Measurements from ENCODE around the gene MAN2C1.
A peak's percentile ranks its signal among the peaks of the same experiment; 100 is the strongest.
"Not testable (repeated sequence)": the region's sequence is repeated elsewhere in the genome, so short reads cannot be mapped to it uniquely, and the experiment has no call there.

The MAN2C1 gene

DNA sequence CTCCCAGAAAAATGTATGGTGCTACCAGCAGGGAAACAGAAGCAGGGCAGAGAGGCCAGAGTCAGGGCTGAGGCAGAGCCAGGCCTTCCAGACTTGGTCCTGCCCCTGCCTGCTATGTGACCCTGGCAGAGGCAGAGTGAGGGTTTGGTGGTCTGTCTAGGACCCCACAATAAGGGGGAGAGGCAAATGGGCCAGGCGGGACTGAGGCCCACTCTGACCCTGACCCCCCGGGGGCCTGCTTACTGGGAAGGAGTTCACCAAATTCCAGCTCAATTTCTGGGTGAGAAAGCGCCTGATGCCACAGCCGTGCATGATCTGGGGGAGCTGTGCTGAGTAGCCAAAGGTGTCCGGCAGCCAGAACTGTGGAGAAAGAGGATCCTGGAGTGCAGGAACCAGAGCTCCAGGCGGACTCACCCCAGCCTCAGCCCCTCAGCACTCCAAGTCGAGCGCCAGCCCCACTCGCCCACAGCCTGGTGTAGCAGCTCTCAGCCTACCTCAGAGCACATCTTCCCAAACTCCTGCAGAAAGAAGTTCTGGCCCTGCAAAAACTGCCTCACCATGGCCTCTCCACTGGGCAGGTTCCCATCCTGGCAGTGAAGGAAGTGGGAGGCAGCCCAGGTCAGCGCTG, 6.9 kb downstream of the MAN2C1 start:
- no peak for DNase-seq (ENCODE audit: low read depth, low spot score)

GRCh38 chr15:75360856-75361255, 7.6 kb downstream of the MAN2C1 start:
- no peak for DNase-seq (ENCODE audit: low read depth, low spot score)

DNA sequence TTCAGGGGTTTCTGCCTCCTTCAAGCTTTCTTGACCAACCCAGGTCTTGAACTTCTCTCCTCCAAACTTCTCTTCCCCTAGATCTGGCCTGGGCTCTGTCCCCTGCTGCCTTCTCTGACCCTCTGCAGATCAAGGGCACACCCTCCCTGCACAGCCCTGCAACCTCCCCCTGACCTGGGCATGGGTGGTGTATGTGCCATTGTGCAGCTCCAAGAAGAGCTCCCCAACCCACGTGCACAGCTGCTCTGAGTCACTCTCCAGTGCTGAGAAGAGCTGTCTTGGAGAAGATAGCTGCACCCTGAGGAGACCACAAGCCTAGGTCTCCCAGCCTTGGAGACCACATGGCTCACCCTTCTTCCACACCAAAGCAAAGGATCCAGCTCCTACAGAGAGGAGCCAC, 8.0 kb downstream of the MAN2C1 start:
- no peak for DNase-seq (ENCODE audit: low read depth, low spot score)

- DNase-seq (ENCODE audit: low read depth, low spot score) = no peak
These were observed 8.7 kb downstream of the MAN2C1 start for GRCh38 chr15:75359537-75360250.

GRCh38 chr15:75358771-75359536, 9.5 kb downstream of the MAN2C1 start:
- no peak for DNase-seq (ENCODE audit: low read depth, low spot score)

- no peak for DNase-seq (ENCODE audit: low read depth, low spot score)
These were observed 10.3 kb downstream of the MAN2C1 start for GRCh38 chr15:75357976-75358673.

DNA sequence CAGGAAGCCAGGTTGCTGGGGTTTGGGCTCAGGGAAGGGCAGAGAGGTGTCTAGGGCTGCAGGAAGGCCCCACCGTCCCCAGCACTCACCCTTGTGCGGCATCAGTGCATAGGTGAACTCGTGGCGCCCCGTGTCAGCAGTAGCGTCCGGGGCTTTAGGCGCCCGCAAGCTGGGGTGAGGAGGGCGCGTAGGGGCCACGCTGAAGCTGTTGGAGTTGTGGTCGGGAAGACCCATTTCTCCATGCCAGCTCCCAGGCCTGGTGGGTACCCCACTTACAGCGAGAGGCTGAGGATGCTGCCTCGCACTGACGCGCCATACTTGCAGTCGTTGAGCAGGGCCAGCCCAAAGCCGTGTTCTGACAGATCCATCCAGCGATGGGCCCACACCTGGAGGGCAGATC, 11.9 kb downstream of the MAN2C1 start:
- DNase-seq (ENCODE audit: low read depth, low spot score) = no peak

DNA sequence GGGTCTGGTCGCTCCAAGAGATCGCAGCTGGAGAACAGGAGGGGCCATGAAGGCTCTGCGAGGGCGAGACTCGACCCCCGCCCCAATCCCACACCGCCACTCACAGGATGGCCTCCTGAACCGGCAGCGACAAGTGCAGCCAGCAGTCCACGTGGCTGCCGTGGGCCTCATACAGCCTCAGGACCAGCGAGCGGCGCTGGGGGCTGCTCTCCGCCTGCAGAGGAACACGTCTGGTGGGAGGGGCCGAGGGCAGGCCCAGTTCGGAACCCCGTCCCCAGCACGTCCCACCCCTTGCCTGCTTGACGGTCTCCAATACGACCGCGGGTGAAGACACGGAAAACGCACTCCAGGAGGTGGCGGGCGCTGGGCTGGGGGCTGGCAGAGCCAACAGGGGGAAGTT, 12.4 kb downstream of the MAN2C1 start:
- DNase-seq (ENCODE audit: low read depth, low spot score) = no peak

- DNase-seq (ENCODE audit: low read depth, low spot score) = no peak
These were observed 13.0 kb downstream of the MAN2C1 start for GRCh38 chr15:75355369-75355768.

GRCh38 chr15:75354454-75354853, 14.0 kb downstream of the MAN2C1 start:
- DNase-seq (ENCODE audit: low read depth, low spot score) = no peak

- DNase-seq (ENCODE audit: low read depth, low spot score) = no peak
These were observed 14.8 kb downstream of the MAN2C1 start for GRCh38 chr15:75353604-75354003.

DNA sequence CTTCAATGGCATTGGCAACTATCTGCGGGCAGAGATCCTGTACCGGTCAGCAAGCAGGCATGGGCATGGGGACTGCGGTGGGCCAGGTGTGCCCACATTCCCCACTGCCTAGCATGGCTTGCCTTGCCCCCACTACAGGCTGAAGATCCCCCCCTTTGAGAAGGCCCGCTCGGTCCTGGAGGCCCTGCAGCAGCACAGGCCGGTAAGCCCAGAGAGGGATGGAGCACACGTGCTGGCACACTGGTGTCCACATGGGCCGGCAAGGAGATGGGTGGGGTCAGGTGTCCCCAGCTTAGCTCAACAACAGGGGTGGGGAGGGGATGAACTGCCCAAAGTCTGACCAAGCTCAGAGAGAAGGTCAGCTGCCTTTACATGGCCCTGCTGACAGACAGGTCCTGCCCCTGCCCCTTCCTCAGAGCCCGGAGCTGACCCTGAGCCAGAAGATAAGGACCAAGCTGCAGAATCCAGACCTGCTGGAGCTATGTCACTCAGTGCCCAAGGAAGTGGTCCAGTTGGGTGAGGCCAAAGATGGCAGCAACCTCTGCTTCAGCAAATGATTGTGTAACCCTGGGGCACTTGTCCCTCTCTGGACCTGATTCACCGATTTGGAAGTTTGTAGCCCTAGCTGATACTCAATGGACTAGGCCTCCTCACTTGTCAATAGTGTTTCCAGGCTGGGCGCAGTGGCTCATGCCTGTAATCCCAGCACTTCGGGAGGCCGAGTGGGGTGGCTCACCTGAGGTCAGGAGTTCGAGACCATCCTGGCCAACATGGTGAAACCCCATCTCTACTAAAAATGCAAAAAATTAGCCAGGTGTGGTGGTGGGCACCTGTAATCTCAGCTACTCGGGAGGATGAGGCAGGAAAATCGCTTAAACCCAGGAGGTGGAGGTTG, 16.0 kb downstream of the MAN2C1 start:
- no peak for DNase-seq (ENCODE audit: low read depth, low spot score)

- DNase-seq (ENCODE audit: low read depth, low spot score) = no peak
These were observed 17.6 kb downstream of the MAN2C1 start for GRCh38 chr15:75350601-75351361.

DNA sequence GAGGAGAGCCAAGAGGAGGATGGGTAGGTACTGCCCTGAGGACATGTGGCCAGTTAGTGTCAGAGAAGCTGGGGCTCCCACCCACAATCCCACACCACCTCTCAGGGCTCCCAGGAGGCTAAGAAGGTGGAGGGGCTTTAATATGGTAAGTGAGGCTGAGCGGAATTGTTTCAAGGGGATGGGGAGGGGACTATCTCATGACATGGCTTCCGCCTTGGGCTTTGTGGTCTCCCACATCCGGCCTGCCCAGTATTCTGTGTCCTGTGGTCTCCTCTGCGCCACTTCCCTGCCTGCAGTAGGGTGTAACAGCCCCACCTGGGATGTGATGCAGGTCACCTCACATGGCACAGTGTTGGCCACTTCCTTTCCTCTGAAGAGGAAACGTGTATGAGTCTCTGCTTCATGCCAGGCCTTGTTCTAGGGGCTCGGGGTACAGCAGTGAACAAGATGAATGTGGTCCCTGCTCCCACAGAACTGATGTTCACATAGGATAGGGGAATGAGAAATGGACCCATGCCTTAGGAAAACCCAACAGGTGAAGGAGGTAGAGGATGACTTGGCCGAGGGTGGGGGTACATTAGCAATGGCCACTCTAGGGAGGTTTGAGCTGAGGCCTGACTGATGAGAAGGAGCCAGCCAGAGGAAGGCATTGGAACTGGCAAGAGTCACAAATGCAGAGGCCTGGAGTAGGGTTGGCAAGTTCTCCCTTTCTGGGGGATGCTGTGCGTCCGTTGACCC, 18.4 kb downstream of the MAN2C1 start:
- peak; percentile 38 for DNase-seq (ENCODE audit: low read depth, low spot score)

DNA sequence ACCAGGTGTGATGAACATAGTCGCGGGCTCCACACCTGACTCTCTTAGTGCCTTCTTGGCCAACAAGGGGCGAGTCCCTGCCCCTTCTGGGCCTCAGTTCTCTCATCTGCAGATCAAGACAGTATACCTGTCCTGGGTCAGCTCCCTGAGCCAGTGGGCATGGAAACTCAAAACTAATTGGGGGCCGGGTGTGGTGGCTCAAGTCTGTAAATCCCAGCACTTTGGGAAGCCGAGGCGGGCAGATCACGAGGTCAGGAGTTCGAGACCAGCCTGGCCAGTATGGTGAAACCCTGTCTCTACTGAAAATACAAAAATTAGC, 19.1 kb downstream of the MAN2C1 start:
- DNase-seq (ENCODE audit: low read depth, low spot score) = not testable (repeated sequence)

DNA sequence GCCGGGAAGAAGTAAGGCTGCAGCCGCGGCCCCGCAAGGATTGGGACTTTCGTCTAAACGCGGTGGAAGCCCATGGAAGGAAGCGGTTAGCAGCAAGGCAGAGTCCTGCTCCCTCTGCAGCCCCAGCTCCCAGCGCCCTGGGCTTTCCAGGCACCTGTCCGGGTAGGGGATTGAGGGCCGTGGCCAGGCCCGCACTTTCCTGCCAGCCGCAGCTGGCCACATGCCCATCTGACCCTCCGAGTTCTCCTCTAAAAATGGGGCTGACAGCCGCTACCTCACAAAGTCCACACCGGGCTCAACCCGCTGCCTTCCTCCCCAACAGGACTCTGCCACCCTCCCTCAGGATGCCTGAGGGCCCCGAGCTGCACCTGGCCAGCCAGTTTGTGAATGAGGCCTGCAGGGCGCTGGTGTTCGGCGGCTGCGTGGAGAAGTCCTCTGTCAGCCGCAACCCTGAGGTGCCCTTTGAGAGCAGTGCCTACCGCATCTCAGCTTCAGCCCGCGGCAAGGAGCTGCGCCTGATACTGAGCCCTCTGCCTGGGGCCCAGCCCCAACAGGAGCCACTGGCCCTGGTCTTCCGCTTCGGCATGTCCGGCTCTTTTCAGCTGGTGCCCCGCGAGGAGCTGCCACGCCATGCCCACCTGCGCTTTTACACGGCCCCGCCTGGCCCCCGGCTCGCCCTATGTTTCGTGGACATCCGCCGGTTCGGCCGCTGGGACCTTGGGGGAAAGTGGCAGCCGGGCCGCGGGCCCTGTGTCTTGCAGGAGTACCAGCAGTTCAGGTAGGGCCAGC, 19.7 kb downstream of the MAN2C1 start:
- DNase-seq (ENCODE audit: low read depth, low spot score) = no peak

GRCh38 chr15:75348034-75348561, 20.3 kb downstream of the MAN2C1 start:
- no peak for DNase-seq (ENCODE audit: low read depth, low spot score)

GRCh38 chr15:75347222-75348033, 21.0 kb downstream of the MAN2C1 start:
- DNase-seq (ENCODE audit: low read depth, low spot score) = no peak

All from activated CD4-positive, CD25-positive, alpha-beta regulatory T cell treated with anti-CD3 and anti-CD28 coated beads, Interleukin-2, amount 50 U/mL, for 16 hours (primary cell).